Nephron (organoid): Measurements from ENCODE around the gene TBCK.
A peak's percentile ranks its signal among the peaks of the same experiment; 100 is the strongest.

Experiments
- H3K27ac Mint-ChIP-seq, 3 experiments: 2 replicates each; pipeline ENCODE4 v1.8.0; 2020; ENCODE audit warnings: mixed read lengths in 3 of 3, mild to moderate bottlenecking in 2 of 3, moderate library complexity in 1 of 3
- H3K27me3 Mint-ChIP-seq: 2 replicates; pipeline ENCODE4 v1.8.0; 2021; ENCODE audit warnings: low read depth, mild to moderate bottlenecking, moderate library complexity, mixed read lengths
- H3K36me3 Mint-ChIP-seq: 2 replicates; pipeline ENCODE4 v1.8.0; 2020; ENCODE audit warnings: low read depth, mixed read lengths
- H3K4me1 Mint-ChIP-seq: 2 replicates; pipeline ENCODE4 v1.8.0; 2020; ENCODE audit warnings: mixed read lengths
- H3K4me3 Mint-ChIP-seq, 3 experiments: 2 replicates each; pipeline ENCODE4 v1.8.0; 2020; ENCODE audit warnings: mild to moderate bottlenecking in 3 of 3, mixed read lengths in 3 of 3, moderate library complexity in 2 of 3
- H3K9me3 Mint-ChIP-seq: 2 replicates; pipeline ENCODE4 v1.8.0; 2020; ENCODE audit warnings: mixed read lengths
- TF ChIP-seq, protein P1 (sequence below), 3 experiments: fragments of 200-600 bp; sonication (generic); IDR thresholded peaks; one replicate each; pipeline ENCODE4 v1.5.0; 2021; ENCODE audit warnings: antibody characterized with exemption in 3 of 3; ENCODE audit not compliant: unreplicated experiment in 3 of 3

TBCK gene

DNA sequence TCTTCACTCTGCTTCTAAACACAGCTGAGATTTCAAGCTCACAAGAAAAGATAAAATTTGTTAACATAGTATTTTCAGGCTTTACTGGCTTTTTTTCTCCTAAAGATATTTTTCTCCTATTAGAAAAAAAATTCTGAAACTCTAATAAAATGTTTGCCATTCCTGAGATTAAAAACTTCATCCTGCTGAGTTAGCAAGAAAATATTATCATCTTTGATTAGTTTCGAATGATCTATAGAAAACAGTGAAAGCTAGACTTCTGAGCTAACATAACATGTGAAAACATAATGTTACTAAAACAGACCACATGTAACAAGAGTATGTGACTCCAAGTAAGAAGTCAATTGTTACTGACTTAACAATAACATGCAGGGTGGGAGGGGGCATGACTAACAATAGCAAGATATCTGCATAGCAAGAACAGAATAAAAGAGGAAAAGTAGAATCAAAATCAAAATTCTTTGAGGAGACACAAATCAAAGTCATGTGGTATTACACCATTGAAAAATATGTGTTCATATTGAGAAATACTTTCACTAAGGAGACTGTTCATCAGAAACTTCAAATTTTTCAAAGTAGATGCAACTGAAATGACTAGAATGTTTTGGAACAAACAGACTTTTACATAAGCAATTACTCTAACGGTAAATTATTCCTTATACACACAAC is 14.5 kb downstream of the TBCK start:
- TF ChIP-seq, protein P1, sequence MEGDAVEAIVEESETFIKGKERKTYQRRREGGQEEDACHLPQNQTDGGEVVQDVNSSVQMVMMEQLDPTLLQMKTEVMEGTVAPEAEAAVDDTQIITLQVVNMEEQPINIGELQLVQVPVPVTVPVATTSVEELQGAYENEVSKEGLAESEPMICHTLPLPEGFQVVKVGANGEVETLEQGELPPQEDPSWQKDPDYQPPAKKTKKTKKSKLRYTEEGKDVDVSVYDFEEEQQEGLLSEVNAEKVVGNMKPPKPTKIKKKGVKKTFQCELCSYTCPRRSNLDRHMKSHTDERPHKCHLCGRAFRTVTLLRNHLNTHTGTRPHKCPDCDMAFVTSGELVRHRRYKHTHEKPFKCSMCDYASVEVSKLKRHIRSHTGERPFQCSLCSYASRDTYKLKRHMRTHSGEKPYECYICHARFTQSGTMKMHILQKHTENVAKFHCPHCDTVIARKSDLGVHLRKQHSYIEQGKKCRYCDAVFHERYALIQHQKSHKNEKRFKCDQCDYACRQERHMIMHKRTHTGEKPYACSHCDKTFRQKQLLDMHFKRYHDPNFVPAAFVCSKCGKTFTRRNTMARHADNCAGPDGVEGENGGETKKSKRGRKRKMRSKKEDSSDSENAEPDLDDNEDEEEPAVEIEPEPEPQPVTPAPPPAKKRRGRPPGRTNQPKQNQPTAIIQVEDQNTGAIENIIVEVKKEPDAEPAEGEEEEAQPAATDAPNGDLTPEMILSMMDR (IDR thresholded peaks at IDR 0.05; ENCODE audit: unreplicated experiment in 3 of 3), result no peak
- peaks cover 42% of the 10 kb centered on the region for H3K36me3 Mint-ChIP-seq
- H3K4me1 Mint-ChIP-seq, result no peaks in the 10 kb centered on the region
- H3K27me3 Mint-ChIP-seq, result no peaks in the 10 kb centered on the region
- H3K4me3 Mint-ChIP-seq, result no peak overlapping the region
- H3K9me3 Mint-ChIP-seq, result no peaks in the 10 kb centered on the region
- H3K27ac Mint-ChIP-seq, result no peak overlapping the region

DNA sequence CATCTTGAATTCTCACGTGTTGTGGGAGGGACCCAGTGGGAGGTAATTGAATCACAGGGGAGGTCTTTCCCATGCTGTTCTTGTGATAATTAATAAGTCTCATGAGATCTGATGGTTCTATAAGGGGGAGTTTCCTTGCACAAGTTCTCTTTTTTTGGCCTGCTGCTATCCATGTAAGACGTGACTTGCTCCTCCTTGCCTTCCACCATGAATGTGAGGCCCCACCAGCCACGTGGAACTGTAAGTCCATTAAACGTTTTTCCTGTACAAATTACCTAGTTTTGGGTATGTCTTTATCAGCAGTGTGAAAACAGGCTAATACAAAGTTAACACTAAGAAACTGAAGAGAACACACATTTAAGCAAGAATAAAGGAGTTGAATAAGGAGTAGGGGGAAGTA is 16.0 kb downstream of the TBCK start:
- Mint-ChIP-seq H3K4me1 (no peaks in the 10 kb centered on the region), H3K4me3 (no peak overlapping the region), H3K27me3 (no peaks in the 10 kb centered on the region), H3K9me3 (no peaks in the 10 kb centered on the region), H3K36me3 (peaks cover 51% of the 10 kb centered on the region), H3K27ac (no peak overlapping the region)
- TF ChIP-seq, protein P1 (IDR thresholded peaks at IDR 0.05; ENCODE audit: unreplicated experiment in 3 of 3), result no peak

DNA sequence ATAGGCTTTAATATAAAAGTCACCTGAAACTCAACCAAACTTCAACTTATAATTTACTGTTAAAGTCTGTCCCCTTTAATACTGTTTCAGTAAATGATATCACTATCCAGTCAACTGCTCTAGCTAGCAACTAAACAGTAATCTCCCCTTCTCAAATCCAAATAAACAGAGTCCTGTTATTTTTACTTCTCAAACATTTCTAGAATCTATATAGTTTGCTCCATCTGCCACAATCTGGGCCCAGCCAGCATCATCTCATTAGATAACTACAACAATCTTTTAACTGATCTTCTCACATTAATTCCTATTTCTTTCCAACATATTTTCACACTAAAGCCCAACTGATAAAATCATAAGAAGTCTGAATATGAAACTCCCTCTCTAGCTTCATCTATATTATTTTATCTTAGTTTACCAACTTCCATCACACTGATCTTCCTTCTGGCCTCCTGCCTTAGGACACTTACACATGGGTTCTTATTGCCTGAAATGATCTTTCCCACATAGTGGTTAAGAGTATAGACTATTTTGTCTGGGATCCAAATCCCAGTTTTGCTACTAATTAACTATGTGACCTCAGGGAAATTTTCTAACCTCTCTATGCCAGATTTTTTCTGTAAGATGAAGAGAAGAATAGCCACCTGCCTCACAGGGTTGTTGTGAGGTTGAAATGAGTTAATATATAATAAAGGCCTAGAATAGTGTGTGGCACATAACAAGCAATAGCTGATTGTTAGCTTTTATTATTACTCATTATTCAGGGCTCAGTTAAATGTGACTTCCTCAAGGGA is 18.6 kb downstream of the TBCK start:
- TF ChIP-seq, protein P1 (IDR thresholded peaks at IDR 0.05; ENCODE audit: unreplicated experiment in 3 of 3), result no peak
- Mint-ChIP-seq H3K4me3 (peak overlapping the region in 1 of 3 experiments; percentile 2), H3K36me3 (peaks cover 54% of the 10 kb centered on the region), H3K27ac (peak overlapping the region; percentile 23 to 78 (median 24)), H3K4me1 (no peaks in the 10 kb centered on the region), H3K27me3 (no peaks in the 10 kb centered on the region), H3K9me3 (no peaks in the 10 kb centered on the region)

DNA sequence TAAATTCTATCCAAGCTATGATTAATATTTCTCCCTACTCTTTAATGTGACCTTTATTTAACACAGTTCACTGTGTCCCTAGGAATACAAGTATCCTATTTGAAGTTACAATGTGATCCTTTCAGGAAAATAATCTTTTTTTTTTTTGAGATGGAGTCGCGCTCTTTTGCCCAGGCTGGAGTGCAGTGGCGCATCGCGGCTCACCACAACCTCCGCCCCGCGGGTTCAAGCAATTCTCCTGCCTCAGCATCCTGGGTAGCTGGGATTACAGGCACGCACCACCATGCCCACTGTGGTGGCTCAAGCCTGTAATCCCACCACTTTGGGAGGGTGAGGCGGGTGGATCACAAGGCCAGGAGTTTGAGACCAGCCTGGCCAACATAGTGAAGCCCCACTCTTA is 21.9 kb downstream of the TBCK start:
- Mint-ChIP-seq H3K4me3 (no peak overlapping the region), H3K27me3 (no peaks in the 10 kb centered on the region), H3K9me3 (no peaks in the 10 kb centered on the region), H3K36me3 (peaks cover 55% of the 10 kb centered on the region), H3K27ac (no peak overlapping the region), H3K4me1 (no peaks in the 10 kb centered on the region)
- TF ChIP-seq, protein P1 (IDR thresholded peaks at IDR 0.05; ENCODE audit: unreplicated experiment in 3 of 3), result no peak

DNA sequence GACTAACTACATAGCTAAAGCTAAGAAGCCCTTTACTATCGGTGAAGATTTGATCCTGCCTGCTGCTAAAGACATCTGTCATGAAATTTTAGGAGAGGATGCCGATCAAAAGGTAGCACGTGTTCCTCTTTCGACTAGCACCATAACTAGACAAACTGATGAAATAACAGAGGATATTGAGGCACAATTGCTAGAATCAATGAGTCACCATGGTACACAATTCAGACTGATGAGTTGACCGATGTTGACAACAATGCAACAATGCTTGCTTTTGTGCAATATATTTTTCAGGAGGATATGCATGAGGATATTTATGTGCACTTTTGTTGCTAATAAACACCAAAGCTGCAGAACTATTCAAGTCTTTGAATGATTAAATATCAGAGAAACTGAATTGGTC is 24.3 kb downstream of the TBCK start:
- TF ChIP-seq, protein P1 (IDR thresholded peaks at IDR 0.05; ENCODE audit: unreplicated experiment in 3 of 3), result no peak
- Mint-ChIP-seq H3K4me1 (no peaks in the 10 kb centered on the region), H3K9me3 (no peaks in the 10 kb centered on the region), H3K4me3 (no peak overlapping the region), H3K27ac (no peak overlapping the region), H3K27me3 (no peaks in the 10 kb centered on the region), H3K36me3 (peaks cover 56% of the 10 kb centered on the region)
